ENCODE results near the gene TNFRSF9.

The TNFRSF9 gene

DNA sequence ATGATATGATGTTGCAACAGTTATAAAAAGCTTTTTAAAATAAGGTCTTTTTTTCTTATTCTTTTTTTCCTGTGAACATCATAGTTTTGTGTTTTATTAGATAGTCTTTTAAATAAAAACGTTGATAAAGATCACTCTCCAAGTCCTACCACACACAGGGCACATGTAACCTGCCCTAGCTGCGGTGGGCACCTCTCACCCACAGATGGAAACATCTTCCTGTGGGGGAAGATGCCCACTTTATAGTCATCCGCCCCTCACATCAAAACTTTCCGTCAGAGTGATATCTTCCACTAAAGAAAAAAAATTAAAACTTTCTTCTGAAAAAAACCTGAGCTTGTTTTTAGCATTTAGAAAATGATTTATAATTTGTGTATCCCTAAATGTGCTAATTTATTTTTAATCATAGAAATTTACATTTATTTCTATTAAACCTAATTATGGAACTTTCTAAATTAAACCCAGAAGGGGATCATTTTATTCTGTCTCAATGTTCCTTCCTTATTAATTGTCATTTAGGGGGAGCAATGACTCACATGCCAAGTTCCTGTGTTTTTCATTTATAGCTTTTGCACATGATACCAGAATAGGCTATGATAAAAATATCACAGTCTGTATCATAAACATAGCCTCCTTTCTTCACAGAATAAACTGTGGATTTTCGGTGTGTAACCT, 24.7 kb downstream of the TNFRSF9 start:
- no peak for DNase-seq

DNA sequence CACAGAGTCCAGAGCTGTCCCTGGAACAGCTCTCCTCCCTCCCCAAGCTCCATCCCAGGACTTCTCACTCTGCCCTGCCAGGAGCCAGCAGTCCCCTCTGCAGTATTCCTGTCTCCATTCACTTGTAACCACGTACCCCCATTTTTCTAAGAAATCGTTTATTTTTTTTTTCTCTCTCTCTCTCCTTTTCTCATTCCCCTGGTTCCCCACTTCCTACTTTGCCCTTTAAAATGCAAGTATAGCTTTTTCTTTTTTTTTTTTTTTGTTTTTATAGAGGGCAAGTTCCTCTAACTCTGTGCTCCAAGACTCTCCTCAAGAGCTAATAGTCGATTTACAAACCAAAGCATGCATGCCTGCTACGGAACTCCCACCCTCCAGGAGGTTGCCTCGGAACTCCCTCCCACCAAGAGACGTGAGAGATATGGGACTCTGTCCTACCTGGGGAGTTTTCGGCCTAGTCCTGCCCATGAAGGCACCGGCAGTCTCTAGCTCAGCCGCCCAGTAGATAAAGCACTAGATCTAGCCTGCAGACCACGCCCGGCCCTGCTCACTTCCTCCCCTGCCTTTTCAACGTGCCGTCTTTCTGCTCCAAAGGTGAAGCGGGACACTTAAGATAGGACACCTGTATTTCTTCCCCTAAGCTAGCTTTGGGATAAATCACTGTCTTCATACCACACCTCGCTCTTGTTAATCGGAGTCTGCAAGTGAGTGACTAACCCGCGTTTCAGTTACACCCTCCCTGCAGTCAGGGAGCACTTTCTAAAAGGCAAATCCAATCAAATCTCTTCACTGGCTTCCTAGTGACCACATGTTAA, 27.7 kb downstream of the TNFRSF9 start:
- no peak for DNase-seq

- no peak for DNase-seq
These were observed 28.5 kb downstream of the TNFRSF9 start for GRCh38 chr1:7912145-7912544.

DNA sequence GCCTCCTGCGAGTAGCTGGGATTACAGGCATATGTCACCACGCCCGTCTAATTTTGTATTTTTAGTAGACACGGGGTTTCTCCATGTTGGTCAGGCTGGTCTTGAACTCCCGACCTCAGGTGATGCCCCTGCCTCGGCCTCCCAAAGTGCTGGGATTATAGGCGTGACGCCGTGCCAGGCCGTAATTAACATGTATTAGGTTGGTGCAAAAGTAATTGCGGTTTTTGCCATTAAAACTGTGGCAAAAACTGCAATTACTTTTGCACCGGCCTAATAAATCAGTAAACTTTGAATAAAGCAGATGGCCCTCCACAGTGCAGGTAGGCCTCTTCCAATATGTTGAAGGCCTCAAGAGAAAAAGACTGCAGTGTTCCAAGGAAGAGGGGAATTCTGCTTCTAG, 35.4 kb downstream of the TNFRSF9 start:
- no peak for DNase-seq

DNA sequence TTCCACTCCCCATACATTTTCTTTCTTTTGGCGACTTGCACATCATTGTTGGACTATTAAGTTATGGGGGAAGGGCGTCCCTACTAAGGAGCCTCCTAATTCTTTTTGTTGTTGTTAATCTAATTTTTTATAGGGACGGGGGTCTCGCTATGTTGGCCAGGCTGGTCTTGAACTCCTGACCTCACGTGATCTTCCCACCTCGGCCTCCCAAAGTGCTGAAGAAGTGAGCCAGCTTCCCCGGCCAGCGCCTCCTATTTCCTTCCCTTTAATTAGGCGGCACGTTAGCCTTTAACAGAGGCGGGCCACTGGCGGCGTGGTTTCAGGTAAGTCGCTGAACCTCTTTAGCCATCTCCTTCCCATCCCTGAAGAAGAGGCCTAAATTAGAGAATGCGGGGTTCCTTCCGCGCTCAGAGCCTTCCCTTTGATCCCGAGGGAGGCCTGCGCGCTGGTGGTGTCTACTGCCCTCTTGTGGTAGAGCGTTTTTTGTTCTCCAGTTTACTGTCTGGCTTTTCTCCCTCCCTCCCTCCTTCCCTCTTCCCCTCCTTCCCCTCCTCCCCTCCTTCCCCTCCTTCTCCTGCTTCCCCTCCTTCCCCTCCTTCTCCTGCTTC, 38.1 kb downstream of the TNFRSF9 start:
- DNase-seq, result peak; percentile 51

DNA sequence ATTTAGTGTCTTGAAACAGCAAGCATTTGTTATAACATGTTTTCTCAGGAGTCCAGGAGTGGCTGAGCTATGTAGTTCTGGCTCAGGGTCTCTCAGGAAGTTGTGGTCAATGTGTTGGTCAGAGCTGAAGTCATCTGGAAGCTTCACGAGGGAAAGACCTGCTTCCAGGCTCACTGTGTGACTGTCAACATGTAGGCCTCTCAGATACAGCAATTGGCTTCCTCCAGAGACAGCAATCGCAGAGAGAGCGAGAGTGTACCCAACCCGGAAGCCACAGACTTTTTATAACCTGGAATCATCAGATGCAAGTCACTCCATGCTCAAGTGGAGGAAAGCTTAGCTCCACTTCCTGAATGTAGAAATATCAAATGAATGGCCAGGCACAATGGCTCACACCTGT, 40.9 kb downstream of the TNFRSF9 start:
- DNase-seq, result no peak

DNA sequence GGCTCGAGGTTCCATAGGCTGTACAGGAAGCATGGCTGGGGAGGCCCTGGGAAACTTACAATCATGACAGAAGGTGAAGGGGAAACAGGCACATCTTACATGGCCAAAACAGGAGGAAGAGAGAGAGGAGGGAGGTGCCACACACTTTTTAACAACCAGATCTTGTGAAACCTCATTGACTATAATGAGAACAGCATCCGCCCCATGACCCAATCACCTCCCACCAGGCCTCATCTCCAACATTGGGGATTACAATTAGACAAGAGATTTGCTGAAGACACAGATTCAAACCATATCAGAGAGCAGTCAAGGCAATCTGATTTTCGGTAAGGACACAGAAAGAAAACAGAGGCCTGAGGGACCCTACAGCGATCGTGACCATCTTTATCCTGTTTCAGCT, 41.7 kb downstream of the TNFRSF9 start:
- no peak for DNase-seq

DNA sequence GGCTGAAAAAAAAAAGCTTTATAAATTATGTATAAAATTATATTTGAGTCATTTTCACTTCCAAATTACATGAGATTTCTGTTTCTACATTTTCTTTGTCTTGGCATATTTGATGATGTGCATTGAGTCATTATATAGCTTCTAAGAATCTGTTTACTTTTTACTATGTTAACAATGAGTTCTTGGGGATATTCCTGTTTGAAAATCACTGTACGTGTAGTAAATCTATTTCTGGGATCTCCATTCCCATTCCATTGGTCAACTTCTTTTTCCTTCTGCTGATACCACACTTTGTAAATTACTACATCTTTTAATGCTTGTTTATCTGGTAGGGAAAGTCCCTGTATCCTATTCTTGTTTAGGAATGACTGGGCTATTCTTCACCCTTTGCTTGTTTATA, 43.6 kb downstream of the TNFRSF9 start:
- DNase-seq, result no peak

- no peak for DNase-seq
These were observed 47.0 kb downstream of the TNFRSF9 start for GRCh38 chr1:7893529-7894180.

- DNase-seq, result no peak
These were observed 48.8 kb downstream of the TNFRSF9 start for GRCh38 chr1:7891804-7892203.

- DNase-seq, result no peak
These were observed 49.8 kb downstream of the TNFRSF9 start for GRCh38 chr1:7890853-7891252.

- DNase-seq, result no peak
These were observed 52.2 kb downstream of the TNFRSF9 start for GRCh38 chr1:7888248-7889081.

DNA sequence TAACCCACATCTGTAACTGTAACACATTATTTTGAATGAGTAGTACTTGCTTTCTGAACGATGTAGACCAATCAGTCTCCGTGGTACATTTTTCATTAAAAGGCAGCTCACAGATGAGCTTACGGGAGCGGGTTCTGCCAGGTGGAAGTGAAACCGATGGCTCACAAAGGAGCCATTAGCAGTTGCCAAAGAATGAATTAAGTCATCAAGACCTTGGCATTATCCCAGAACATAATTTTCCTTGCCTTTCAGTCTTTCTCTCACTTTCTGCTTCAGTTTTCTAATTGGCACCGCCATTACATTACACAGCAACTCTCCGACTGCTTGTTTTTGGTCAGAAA, 54.3 kb downstream of the TNFRSF9 start:
- peak; percentile 59 for DNase-seq

DNA sequence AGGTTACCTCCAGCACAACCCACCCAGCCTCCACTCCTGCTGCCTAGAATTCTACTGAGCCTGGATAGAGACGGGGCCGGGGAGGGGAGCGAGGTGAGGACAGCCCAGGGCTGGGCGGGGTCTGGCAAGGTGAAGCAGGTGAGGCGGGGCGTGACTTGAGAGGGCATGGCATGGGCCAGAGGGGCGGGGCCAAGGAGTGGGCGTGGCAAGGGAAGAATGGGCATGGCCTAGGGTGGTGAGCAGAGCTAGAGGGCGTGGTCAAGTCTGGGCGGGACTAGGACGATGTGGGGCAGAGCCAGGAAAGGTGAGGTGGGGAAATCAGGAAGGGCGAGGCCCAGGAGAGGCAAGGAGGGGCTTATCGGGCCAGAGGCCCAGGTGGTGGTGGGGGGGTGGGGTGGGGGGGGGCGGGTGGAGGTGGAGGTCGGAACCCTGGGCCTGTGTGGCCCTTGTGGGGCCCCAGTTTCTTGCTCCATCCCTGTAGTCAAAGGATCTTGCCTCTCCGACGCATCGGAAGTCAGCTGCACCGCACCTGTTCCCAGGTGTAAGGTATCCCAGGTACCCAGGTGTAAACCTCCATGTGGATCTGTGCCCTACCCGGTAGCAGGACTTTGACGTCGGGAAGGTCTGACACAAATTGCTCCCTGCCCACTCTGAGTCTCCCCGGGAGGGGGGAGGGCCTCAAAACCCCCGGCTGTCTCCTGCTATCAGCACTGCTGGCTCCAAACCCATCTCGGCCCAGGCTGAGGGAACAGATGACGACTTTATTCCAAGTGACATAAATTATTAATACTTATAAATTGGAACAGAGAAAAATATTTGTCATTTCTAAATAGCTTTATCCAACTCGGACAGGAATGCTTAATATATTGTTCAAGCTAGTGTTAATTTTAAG, 54.9 kb downstream of the TNFRSF9 start:
- peak; percentile 34 for DNase-seq

- no peak for DNase-seq
These were observed 55.9 kb downstream of the TNFRSF9 start for GRCh38 chr1:7884757-7885156.

DNA sequence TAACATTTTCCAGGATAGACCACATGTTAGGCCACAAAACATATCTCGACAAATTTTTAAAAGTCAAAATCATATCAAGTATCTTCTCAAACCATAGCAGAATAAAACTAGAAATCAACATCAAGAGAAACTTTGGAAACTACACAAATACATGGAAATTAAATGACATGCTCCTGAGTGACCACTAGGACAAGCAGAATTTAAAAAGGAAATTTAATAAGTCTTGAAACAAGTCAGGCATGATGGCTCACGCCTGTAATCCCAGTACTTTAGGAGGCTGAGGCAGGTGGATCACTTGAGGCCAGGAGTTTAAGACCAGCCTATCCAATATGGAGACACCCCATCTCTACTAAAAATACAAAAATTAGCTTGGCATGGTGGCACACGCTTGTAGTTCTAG, 61.4 kb downstream of the TNFRSF9 start:
- DNase-seq, result no peak

- no peak for DNase-seq
These were observed 62.6 kb downstream of the TNFRSF9 start for GRCh38 chr1:7878027-7878426.

GRCh38 chr1:7873801-7874795, 66.5 kb downstream of the TNFRSF9 start:
- DNase-seq, result no peak

DNA sequence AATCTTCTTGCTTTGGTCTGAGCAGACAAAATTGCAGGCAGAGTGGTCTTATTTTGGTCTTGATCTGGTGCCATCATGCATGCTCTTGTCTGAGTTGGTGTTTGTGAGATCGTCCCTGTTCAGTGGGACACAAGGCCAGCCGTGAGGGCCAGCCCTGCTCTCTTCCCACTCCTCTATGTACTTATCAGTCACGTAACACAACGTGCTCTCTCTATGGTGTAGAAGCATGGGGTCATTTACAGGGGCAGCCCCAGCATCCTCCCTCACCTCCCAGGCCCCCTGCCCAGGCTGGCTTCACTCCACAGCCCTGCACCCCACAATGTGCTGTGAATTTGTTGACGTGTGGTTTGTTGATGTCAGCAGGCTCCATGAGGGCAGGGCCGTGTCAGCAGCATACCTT, 69.5 kb downstream of the TNFRSF9 start:
- no peak for DNase-seq

DNA sequence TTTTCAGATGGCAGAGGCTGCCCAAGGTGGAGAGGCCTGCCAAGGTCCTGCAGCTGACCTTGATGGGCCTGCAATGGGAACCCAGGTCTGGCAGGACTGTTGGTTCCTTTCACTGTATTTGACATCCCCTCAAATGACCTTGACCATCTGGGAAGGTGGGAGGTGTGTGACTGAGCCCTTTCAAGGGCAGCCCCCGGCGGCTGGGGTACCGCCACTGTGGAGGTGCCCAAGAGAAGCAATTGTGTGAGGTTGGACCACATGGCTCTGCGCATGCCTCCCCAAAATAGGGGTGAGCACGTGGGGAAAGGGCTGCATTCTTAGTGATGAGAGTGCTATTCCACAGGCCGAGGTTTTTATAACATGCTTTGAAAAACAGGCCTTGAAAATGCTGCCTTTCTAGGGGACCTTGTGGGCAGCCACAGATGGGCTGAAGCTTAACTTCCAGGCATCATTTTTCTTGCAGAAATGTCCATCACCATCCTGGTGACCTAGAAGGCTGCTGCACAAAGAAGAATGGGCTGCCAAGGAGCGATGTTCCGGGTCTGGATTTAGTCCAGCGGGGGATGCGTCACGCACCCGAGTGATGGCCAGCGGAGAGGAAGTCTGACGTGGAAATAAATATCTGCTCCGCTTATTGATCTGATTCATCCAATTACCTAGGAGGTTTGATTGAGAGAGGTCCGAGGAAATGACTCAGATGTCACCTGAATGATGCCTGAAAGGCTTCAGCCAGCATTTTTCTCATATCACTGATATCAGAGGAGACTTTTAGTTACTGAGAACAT, 71.3 kb downstream of the TNFRSF9 start:
- no peak for DNase-seq

Measured in DMS79 (cell line).